ENCODE measurements around the gene ADARB2. TPM values are rescaled to one million over a fixed set of nuclear protein-coding genes. Genes with fewer than 3 reads are reported as not detected.

Gene ADARB2
- polyA plus RNA-seq, 3 donors = not detected

DNA sequence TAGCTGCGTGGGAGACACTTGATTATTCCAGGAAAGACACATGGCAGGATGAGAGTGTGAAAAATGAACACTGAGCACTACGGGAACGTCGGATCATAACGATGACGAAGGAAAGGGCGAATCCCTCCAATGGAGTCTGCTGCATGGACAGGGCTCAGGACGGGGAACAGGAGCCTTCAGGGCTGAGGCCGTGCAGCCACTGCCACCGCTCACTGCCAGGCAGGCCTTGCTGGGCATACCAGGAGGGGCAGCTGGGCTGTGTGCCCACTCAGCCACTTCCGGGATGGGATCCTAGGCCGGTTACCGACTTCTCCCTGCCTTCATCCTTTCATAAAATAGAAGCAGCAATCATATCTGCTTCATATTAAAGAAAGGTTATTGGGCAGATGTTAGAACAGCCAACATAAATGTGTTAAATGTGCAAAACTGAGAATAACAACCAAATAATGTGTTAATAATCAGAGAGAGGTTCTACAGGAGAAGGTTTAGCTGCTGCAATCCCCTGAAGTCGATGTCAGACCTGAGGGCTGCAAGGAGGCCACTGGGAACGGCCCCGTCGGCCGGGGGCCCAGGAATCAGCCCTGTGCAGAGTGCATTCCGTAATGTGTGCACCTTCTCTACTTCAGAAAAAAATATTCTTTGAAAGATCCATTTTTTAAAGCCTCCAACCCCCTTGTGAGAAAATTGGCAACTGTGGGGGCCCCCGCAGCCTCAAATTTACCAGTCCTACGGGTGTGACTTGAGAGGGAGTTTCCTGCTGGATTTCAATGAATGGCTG, 63.6 kb downstream of the ADARB2 start:
- Mint-ChIP-seq H3K9me3 (peaks cover 0 to 2% (median 0%) of the 10 kb centered on the region in 7 donors), H3K4me3 (no peak overlapping the region), H3K27ac (no peak overlapping the region), H3K27me3 (ENCODE audit: low read depth in 3 of 3) (peaks cover 0 to 4% (median 0%) of the 10 kb centered on the region in 3 donors), H3K36me3 (no peaks in the 10 kb centered on the region), H3K4me1 (no peaks in the 10 kb centered on the region)
- TF ChIP-seq CTCF (IDR thresholded peaks at IDR 0.05) = no peak
- Histone ChIP-seq H3K9me3 (replicated peaks in 1 of 2; ENCODE audit: control insufficient read depth in 1 of 2, insufficient read depth in 1 of 2, low read length in 2 of 2) (no peaks in the 10 kb centered on the region), H4K20me1 (ENCODE audit: insufficient read depth, low read length) (no peaks in the 10 kb centered on the region), H3K4me1 (ENCODE audit: control insufficient read depth in 1 of 2, insufficient read depth in 2 of 2, low read length in 2 of 2) (no peaks in the 10 kb centered on the region), H3K27me3 (ENCODE audit: control insufficient read depth in 2 of 2, insufficient read depth in 2 of 2, low read length in 2 of 2) (no peaks in the 10 kb centered on the region), H3K36me3 (replicated peaks in 1 of 2; ENCODE audit: control insufficient read depth in 1 of 2, insufficient read depth in 2 of 2, low read length in 2 of 2) (no peaks in the 10 kb centered on the region), H3K79me2 (ENCODE audit: insufficient read depth, low read length) (no peaks in the 10 kb centered on the region), H3K9ac (ENCODE audit: insufficient read depth, low read length, poor library complexity, severe bottlenecking) (no peak overlapping the region), H3K4me3 (replicated peaks in 1 of 3; ENCODE audit: low read depth in 2 of 3, low read length in 3 of 3) (no peak overlapping the region), H3K27ac (ENCODE audit: low read depth in 1 of 2, low read length in 2 of 2) (no peak overlapping the region), H2AFZ (ENCODE audit: insufficient read depth, low read depth, low read length, poor library complexity, severe bottlenecking) (no peak overlapping the region), H3K4me2 (replicated peaks; ENCODE audit: extremely low read depth, low read length, poor library complexity, severe bottlenecking) (no peak overlapping the region)
- no peak for DNase-seq
- intact Hi-C loops (cut with micrococcal nuclease) = no loop called here
- WGBS (ENCODE audit: insufficient coverage) = 85% methylated on average over 16 of the region's 21 CpGs

GRCh38 chr10:1672001-1672781, 65.1 kb downstream of the ADARB2 start:
- no peak for TF ChIP-seq CTCF (IDR thresholded peaks at IDR 0.05)
- 77% methylated on average over 29 of the region's 37 CpGs for WGBS (ENCODE audit: insufficient coverage)
- Mint-ChIP-seq H3K9me3 (peaks cover 0 to 2% (median 0%) of the 10 kb centered on the region in 7 donors), H3K4me3 (no peak overlapping the region), H3K4me1 (no peaks in the 10 kb centered on the region), H3K27ac (no peak overlapping the region), H3K36me3 (no peaks in the 10 kb centered on the region), H3K27me3 (ENCODE audit: low read depth in 3 of 3) (peaks cover 0 to 4% (median 0%) of the 10 kb centered on the region in 3 donors)
- H3K9me3 ChIP-seq (replicated peaks in 1 of 2; ENCODE audit: control insufficient read depth in 1 of 2, insufficient read depth in 1 of 2, low read length in 2 of 2) = no peaks in the 10 kb centered on the region
- no peak overlapping the region for H3K9ac ChIP-seq (ENCODE audit: insufficient read depth, low read length, poor library complexity, severe bottlenecking)
- no peak for DNase-seq
- no peaks in the 10 kb centered on the region for H3K79me2 ChIP-seq (ENCODE audit: insufficient read depth, low read length)
- H3K4me1 ChIP-seq (ENCODE audit: control insufficient read depth in 1 of 2, insufficient read depth in 2 of 2, low read length in 2 of 2) = no peaks in the 10 kb centered on the region
- no peak overlapping the region for H2AFZ ChIP-seq (ENCODE audit: insufficient read depth, low read depth, low read length, poor library complexity, severe bottlenecking)
- H3K36me3 ChIP-seq (replicated peaks in 1 of 2; ENCODE audit: control insufficient read depth in 1 of 2, insufficient read depth in 2 of 2, low read length in 2 of 2) = no peaks in the 10 kb centered on the region
- no peak overlapping the region for H3K27ac ChIP-seq (ENCODE audit: low read depth in 1 of 2, low read length in 2 of 2)
- H4K20me1 ChIP-seq (ENCODE audit: insufficient read depth, low read length) = no peaks in the 10 kb centered on the region
- H3K27me3 ChIP-seq (ENCODE audit: control insufficient read depth in 2 of 2, insufficient read depth in 2 of 2, low read length in 2 of 2) = no peaks in the 10 kb centered on the region
- no peak overlapping the region for H3K4me3 ChIP-seq (replicated peaks in 1 of 3; ENCODE audit: low read depth in 2 of 3, low read length in 3 of 3)
- H3K4me2 ChIP-seq (replicated peaks; ENCODE audit: extremely low read depth, low read length, poor library complexity, severe bottlenecking) = no peak overlapping the region
- intact Hi-C loops (cut with micrococcal nuclease) = no loop called here
